ENCODE data around the gene ANKRD18B. TPM values are rescaled to one million over a fixed set of nuclear protein-coding genes. Genes with fewer than 3 reads are reported as not detected.

ANKRD18B gene
- total and polyA plus RNA-seq, 10 of the 15 experiments (the other 5 are each of a cell fraction or from before 2014, with no cell fraction given) = not detected

DNA sequence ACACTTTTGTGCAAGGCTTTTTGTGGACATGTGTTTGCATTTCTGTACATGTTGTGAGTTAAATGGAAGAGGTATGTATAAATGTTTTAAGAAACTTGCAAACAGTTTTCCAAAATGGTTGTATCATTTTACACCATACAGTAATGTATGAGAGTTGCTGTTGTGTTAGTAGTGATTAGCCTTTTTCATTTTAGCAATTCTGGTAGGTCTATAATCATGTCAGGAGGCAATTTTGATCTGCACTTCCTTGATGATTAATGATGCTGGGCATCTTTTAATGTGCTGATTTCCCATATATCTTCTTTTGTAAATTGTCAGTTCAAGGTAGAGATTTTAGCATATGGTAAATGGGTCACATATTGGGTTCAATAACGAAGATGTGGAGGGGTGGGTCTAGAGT is 87.3 kb downstream of the ANKRD18B start:
- CTCF ChIA-PET = interaction anchor here (1.6 to 2.1 kb wide), 2 partner anchors 10 to 13 kb away, joined by 6 to 8 read pairs; no protein-coding TSS in a partner anchor
- ATAC-seq (no peak), DNase-seq (ENCODE audit: low read depth, low spot score) (no peak), FAIRE-seq (no peak)
- Histone ChIP-seq H3K79me2 (ENCODE audit: control insufficient read depth, insufficient read depth, low read length) (no peaks in the 10 kb centered on the region), H3K27me3 (replicated peaks in 1 of 2; ENCODE audit: control insufficient read depth in 2 of 2, insufficient read depth in 2 of 2, low read length in 1 of 2) (peaks cover 0 to 6% of the 10 kb centered on the region in 2 experiments; a peak in 1 of 4 replicates), H3K9me3 (replicated peaks; ENCODE audit: control insufficient read depth, insufficient read depth, low read length) (no peaks in the 10 kb centered on the region), H3K27ac (ENCODE audit: control insufficient read depth, insufficient read depth) (no peak overlapping the region), H3K4me3 (no peak overlapping the region), H2AFZ (ENCODE audit: control insufficient read depth, low read depth, low read length) (no peak overlapping the region), H3K9ac (ENCODE audit: control insufficient read depth, insufficient read depth, low read length) (no peak overlapping the region), H3K4me2 (ENCODE audit: control insufficient read depth, insufficient read depth) (no peak overlapping the region), H3K4me1 (ENCODE audit: control insufficient read depth, insufficient read depth, low read length) (no peaks in the 10 kb centered on the region), H4K20me1 (ENCODE audit: control insufficient read depth, insufficient read depth) (no peaks in the 10 kb centered on the region), H3K36me3 (ENCODE audit: control insufficient read depth in 2 of 2, insufficient read depth in 2 of 2, low read length in 1 of 2) (no peaks in the 10 kb centered on the region)
- intact Hi-C loops (cut with micrococcal nuclease; ENCODE audit: unreplicated experiment) (no loop called here), in situ Hi-C loops (cut with MboI) (no loop called here)
- 10% methylated on average over 1 of the region's 1 CpG for WGBS (ENCODE audit: insufficient coverage, insufficient replicate concordance, low lambda C conversion rate, missing lambda C conversion rate)
- TF ChIP-seq CHD4 (IDR thresholded peaks at IDR 0.05) (no peak), CBFB (IDR thresholded peaks at IDR 0.05; ENCODE audit: low read depth) (no peak), HCFC1 (IDR thresholded peaks at IDR 0.05; ENCODE audit: low read length) (no peak), NR2C1 (IDR thresholded peaks at IDR 0.05) (no peak), NFIC (IDR thresholded peaks at IDR 0.05; ENCODE audit: low read depth, low read length) (no peak), RCOR1 (conservative IDR thresholded peaks at IDR 0.05; ENCODE audit: low read depth, low read length) (no peak), ZNF207 (IDR thresholded peaks at IDR 0.05; ENCODE audit: borderline replicate concordance) (no peak), STAT3 (IDR thresholded peaks at IDR 0.05; ENCODE audit: low read depth, low read length) (no peak), MTA2 (IDR thresholded peaks at IDR 0.05; ENCODE audit: low read depth) (no peak)
- TF ChIP-seq, protein P1, sequence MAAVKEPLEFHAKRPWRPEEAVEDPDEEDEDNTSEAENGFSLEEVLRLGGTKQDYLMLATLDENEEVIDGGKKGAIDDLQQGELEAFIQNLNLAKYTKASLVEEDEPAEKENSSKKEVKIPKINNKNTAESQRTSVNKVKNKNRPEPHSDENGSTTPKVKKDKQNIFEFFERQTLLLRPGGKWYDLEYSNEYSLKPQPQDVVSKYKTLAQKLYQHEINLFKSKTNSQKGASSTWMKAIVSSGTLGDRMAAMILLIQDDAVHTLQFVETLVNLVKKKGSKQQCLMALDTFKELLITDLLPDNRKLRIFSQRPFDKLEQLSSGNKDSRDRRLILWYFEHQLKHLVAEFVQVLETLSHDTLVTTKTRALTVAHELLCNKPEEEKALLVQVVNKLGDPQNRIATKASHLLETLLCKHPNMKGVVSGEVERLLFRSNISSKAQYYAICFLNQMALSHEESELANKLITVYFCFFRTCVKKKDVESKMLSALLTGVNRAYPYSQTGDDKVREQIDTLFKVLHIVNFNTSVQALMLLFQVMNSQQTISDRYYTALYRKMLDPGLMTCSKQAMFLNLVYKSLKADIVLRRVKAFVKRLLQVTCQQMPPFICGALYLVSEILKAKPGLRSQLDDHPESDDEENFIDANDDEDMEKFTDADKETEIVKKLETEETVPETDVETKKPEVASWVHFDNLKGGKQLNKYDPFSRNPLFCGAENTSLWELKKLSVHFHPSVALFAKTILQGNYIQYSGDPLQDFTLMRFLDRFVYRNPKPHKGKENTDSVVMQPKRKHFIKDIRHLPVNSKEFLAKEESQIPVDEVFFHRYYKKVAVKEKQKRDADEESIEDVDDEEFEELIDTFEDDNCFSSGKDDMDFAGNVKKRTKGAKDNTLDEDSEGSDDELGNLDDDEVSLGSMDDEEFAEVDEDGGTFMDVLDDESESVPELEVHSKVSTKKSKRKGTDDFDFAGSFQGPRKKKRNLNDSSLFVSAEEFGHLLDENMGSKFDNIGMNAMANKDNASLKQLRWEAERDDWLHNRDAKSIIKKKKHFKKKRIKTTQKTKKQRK (IDR thresholded peaks at IDR 0.05; ENCODE audit: low read depth, low read length) = no peak
- TF ChIP-seq, protein P2, sequence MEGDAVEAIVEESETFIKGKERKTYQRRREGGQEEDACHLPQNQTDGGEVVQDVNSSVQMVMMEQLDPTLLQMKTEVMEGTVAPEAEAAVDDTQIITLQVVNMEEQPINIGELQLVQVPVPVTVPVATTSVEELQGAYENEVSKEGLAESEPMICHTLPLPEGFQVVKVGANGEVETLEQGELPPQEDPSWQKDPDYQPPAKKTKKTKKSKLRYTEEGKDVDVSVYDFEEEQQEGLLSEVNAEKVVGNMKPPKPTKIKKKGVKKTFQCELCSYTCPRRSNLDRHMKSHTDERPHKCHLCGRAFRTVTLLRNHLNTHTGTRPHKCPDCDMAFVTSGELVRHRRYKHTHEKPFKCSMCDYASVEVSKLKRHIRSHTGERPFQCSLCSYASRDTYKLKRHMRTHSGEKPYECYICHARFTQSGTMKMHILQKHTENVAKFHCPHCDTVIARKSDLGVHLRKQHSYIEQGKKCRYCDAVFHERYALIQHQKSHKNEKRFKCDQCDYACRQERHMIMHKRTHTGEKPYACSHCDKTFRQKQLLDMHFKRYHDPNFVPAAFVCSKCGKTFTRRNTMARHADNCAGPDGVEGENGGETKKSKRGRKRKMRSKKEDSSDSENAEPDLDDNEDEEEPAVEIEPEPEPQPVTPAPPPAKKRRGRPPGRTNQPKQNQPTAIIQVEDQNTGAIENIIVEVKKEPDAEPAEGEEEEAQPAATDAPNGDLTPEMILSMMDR (IDR thresholded peaks at IDR 0.05 in 2 of 3, conservative IDR thresholded peaks at IDR 0.05 in 1 of 3; ENCODE audit: control insufficient read depth in 2 of 3, extremely low read depth in 1 of 3, insufficient read depth in 1 of 3, low read depth in 3 of 3, low read length in 3 of 3) = no peak
- TF ChIP-seq, protein P3, sequence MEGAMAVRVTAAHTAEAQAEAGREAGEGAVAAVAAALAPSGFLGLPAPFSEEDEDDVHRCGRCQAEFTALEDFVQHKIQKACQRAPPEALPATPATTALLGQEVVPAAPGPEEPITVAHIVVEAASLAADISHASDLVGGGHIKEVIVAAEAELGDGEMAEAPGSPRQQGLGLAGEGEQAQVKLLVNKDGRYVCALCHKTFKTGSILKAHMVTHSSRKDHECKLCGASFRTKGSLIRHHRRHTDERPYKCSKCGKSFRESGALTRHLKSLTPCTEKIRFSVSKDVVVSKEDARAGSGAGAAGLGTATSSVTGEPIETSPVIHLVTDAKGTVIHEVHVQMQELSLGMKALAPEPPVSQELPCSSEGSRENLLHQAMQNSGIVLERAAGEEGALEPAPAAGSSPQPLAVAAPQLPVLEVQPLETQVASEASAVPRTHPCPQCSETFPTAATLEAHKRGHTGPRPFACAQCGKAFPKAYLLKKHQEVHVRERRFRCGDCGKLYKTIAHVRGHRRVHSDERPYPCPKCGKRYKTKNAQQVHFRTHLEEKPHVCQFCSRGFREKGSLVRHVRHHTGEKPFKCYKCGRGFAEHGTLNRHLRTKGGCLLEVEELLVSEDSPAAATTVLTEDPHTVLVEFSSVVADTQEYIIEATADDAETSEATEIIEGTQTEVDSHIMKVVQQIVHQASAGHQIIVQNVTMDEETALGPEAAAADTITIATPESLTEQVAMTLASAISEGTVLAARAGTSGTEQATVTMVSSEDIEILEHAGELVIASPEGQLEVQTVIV (IDR thresholded peaks at IDR 0.05; ENCODE audit: borderline replicate concordance, partially characterized antibody) = no peak
- SMC1A ChIA-PET (ENCODE audit: uncharacterized antibody, unreplicated experiment) = no interaction called here
- POLR2A ChIA-PET = no interaction called here
- RAD21 ChIA-PET (ENCODE audit: unreplicated experiment) = no interaction called here
- BruUV-seq (replicated peaks) = no TSS peak

Measured in GM12878 (cell line).